Progenitor cell of endocrine pancreas (in vitro differentiated cells): ENCODE results near the gene KLHDC4. TPM values are rescaled to one million over a fixed set of nuclear protein-coding genes. Genes with fewer than 3 reads are reported as not detected.

Experiments used
- DNase-seq: peaks from one replicate; pipeline ENCODE4 v3.0.0; 2021; ENCODE audit warnings: low spot score; ENCODE audit not compliant: unreplicated experiment
- H3K27ac Mint-ChIP-seq: 2 replicates; pipeline ENCODE4 v1.8.0; 2021; ENCODE audit warnings: mild to moderate bottlenecking, moderate library complexity, mixed read lengths
- H3K27me3 Mint-ChIP-seq: 2 replicates; pipeline ENCODE4 v1.8.0; 2021; ENCODE audit warnings: mixed read lengths
- H3K36me3 Mint-ChIP-seq: 2 replicates; pipeline ENCODE4 v1.8.0; 2022; ENCODE audit warnings: mixed read lengths; ENCODE audit not compliant: insufficient read depth
- H3K4me1 Mint-ChIP-seq: 2 replicates; pipeline ENCODE4 v1.8.0; 2021; ENCODE audit warnings: low read depth, mixed read lengths
- H3K4me3 Mint-ChIP-seq: 2 replicates; pipeline ENCODE4 v1.8.0; 2021; ENCODE audit warnings: low read depth, mild to moderate bottlenecking, moderate library complexity, mixed read lengths
- H3K9me3 Mint-ChIP-seq: 2 replicates; pipeline ENCODE4 v1.8.0; 2021; ENCODE audit warnings: low read depth, mixed read lengths
- total RNA-seq: library from RNA; stranded (reverse); gene quantifications from 2 replicates; pipeline ENCODE4 v1.2.1, GENCODE V29; 2021
- TF ChIP-seq, protein P1 (sequence below): fragments of 200-600 bp; sonication (generic); IDR thresholded peaks from one replicate; pipeline ENCODE4 v1.5.0; 2021; ENCODE audit warnings: antibody characterized with exemption, mild to moderate bottlenecking; ENCODE audit not compliant: unreplicated experiment

Gene KLHDC4
- total RNA-seq, 1 donor from 2014 or later: 58.8 TPM

DNA sequence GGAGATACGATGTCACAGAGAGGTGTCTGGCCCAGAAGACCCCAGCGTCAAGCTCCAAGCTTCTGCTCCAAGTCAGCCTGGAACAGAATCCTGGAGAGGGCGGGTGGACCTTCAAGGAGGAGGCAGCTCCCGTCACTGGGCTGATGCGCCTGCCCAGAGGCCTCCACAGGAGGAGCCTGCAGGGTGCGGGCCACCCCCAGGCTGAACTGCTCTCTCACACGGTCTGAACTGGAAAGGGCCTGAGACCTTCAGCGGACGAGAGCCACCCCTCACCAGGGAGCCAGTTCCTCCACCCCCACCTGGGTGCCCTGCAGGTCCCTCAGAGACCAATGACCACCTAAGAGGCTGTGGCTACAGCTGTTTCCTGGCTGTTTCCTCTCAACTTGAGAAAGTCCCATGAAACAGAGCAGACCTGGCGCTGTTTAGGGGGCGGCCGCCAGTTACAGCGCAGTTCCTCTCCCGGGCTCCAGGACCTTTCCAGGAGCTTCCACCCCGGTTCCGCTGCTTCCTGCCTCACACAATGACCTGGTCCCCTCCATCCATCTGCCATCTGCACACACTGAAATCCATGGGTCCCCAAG lies 36.0 kb upstream of the KLHDC4 start:
- no peaks in the 10 kb centered on the region for H3K9me3 Mint-ChIP-seq
- H3K4me3 Mint-ChIP-seq: no peak overlapping the region
- TF ChIP-seq, protein P1, sequence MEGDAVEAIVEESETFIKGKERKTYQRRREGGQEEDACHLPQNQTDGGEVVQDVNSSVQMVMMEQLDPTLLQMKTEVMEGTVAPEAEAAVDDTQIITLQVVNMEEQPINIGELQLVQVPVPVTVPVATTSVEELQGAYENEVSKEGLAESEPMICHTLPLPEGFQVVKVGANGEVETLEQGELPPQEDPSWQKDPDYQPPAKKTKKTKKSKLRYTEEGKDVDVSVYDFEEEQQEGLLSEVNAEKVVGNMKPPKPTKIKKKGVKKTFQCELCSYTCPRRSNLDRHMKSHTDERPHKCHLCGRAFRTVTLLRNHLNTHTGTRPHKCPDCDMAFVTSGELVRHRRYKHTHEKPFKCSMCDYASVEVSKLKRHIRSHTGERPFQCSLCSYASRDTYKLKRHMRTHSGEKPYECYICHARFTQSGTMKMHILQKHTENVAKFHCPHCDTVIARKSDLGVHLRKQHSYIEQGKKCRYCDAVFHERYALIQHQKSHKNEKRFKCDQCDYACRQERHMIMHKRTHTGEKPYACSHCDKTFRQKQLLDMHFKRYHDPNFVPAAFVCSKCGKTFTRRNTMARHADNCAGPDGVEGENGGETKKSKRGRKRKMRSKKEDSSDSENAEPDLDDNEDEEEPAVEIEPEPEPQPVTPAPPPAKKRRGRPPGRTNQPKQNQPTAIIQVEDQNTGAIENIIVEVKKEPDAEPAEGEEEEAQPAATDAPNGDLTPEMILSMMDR: no peak
- no peak for DNase-seq
- H3K27me3 Mint-ChIP-seq: peaks cover 6% of the 10 kb centered on the region
- H3K4me1 Mint-ChIP-seq: peaks cover 4% of the 10 kb centered on the region
- no peak overlapping the region for H3K27ac Mint-ChIP-seq
- no peaks in the 10 kb centered on the region for H3K36me3 Mint-ChIP-seq

DNA sequence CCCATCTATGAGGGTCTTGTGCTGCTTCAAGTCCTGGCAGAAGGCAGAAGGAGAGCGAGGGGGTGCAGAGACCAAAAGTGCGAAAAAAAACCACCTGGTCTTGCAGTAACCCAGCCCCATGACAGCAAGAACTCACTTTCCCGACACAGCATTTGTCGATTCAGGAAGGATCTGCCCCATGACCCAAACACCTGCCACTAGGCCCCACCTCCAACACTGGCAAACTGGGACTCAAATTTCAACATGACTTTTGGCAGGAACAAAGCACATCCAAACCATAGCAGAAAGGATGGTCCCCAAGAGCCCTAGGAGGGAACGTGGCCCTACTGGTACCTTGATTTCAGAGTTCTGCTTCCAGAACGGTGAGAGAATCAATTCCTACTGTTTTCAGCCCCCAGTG lies 34.7 kb upstream of the KLHDC4 start:
- no peak overlapping the region for H3K4me3 Mint-ChIP-seq
- no peaks in the 10 kb centered on the region for H3K9me3 Mint-ChIP-seq
- no peak for DNase-seq
- TF ChIP-seq, protein P1: no peak
- no peak overlapping the region for H3K27ac Mint-ChIP-seq
- H3K27me3 Mint-ChIP-seq: peaks cover 4% of the 10 kb centered on the region
- H3K4me1 Mint-ChIP-seq: no peaks in the 10 kb centered on the region
- no peaks in the 10 kb centered on the region for H3K36me3 Mint-ChIP-seq

DNA sequence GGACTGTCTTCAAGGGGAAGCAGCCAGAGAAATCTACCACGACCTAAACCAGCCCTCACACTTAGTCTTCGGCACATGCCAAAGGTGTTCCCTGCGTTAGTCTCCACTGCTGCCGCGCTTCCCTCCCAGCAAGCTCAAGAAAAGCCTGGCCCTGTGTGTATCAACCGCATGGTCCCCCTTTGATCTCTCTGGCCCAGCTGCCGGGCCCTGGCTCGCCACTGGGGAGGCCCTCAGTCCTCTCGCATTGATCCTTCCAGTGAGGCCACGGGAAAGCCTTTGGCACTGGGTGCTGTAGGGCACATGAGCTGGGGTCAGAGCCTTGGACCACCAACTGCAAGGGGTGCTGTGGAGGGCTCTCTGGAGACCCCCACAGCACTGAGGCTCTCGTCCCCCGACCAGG lies 29.6 kb upstream of the KLHDC4 start:
- Mint-ChIP-seq H3K36me3 (no peaks in the 10 kb centered on the region), H3K9me3 (no peaks in the 10 kb centered on the region), H3K27me3 (peaks cover 4% of the 10 kb centered on the region), H3K4me1 (no peaks in the 10 kb centered on the region), H3K27ac (no peak overlapping the region), H3K4me3 (no peak overlapping the region)
- DNase-seq: no peak
- TF ChIP-seq, protein P1: no peak

DNA sequence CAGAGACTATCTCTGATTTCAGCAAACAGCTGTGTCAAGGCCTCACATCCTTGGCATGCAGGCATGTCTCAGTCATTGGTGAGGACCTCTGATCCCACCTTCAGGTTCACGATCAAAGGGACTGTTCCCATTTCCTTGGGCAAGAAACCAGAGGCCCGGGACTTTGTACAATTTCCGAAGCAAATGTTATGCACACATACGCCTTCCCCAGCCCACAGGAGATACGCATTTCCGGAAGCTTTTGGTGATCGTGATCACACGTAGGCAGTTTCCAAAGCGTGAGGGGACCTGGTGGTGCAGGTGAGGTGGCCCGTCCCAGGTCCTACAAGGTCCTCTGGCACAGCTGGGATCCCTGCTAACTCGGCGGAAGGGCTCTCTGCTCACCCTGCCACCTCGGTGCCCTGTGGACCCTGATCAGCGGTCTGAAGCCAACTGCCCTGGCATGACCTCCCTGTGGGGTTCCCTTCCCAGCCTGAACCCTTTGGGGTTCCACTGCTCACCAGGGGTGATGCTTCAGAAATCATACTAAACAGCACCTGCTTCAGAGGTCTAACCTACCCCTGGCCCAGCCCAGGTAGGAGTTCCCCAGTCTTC lies 28.8 kb upstream of the KLHDC4 start:
- TF ChIP-seq, protein P1: no peak
- Mint-ChIP-seq H3K4me3 (no peak overlapping the region), H3K4me1 (peaks cover 2% of the 10 kb centered on the region), H3K27ac (no peak overlapping the region), H3K36me3 (no peaks in the 10 kb centered on the region), H3K27me3 (peaks cover 6% of the 10 kb centered on the region), H3K9me3 (no peaks in the 10 kb centered on the region)
- no peak for DNase-seq

DNA sequence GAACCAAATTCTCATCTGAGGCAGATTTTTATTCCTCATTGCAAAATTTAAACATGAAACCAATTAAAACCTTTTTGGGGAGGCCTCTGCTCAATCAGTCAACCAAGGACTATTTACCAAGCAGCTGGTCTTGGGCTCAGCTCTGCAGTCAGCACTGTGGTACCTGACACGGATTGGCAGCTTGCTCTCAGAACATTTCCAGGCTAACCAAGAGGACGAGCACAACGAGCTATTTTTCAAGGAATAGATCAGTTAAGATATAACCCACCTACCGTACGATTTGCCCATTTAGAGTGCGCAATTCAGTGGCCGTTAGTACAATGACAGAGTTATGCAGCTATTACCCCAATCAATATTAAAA lies 26.4 kb upstream of the KLHDC4 start:
- Mint-ChIP-seq H3K4me1 (peaks cover 4% of the 10 kb centered on the region), H3K9me3 (no peaks in the 10 kb centered on the region), H3K36me3 (no peaks in the 10 kb centered on the region), H3K27ac (no peak overlapping the region), H3K27me3 (peaks cover 4% of the 10 kb centered on the region), H3K4me3 (no peak overlapping the region)
- no peak for DNase-seq
- TF ChIP-seq, protein P1: no peak
